GM23338 (cell line): ENCODE data around the gene IGSF21. TPM values are rescaled to one million over a fixed set of nuclear protein-coding genes. Genes with fewer than 3 reads are reported as not detected.
A peak's percentile ranks its signal among the peaks of the same experiment; 100 is the strongest.

Experiments used
- ATAC-seq: fragments of 200-7000 bp; cut with Tn5 transposase; 3 replicates; pipeline ENCODE4 v1.9.1; 2020
- DNase-seq: peaks from one replicate; pipeline ENCODE4 v3.0.0-alpha.2; 2015; ENCODE audit warnings: low spot score
- H2AFZ ChIP-seq: fragments of 200-600 bp; sonication (generic); 2 replicates; pipeline ENCODE4 v1.8.0; 2016; ENCODE audit warnings: antibody characterized with exemption, mild to moderate bottlenecking, moderate library complexity
- H3F3A ChIP-seq: fragments of 200-600 bp; sonication (generic); replicated peaks from 2 replicates; pipeline ENCODE4 v1.8.0; 2017; ENCODE audit warnings: antibody characterized with exemption, mixed run types, low read depth
- H3K27ac ChIP-seq: fragments of 200-600 bp; sonication (generic); 2 replicates; pipeline ENCODE4 v1.6.1; 2016; ENCODE audit warnings: low read depth
- H3K27me3 ChIP-seq: fragments of 200-600 bp; sonication (generic); 2 replicates; pipeline ENCODE4 v1.8.0; 2016; ENCODE audit warnings: mild to moderate bottlenecking, mixed run types, moderate library complexity; ENCODE audit not compliant: insufficient read depth
- H3K36me3 ChIP-seq: fragments of 200-600 bp; sonication (generic); 2 replicates; pipeline ENCODE4 v1.8.0; 2016; ENCODE audit warnings: mild to moderate bottlenecking; ENCODE audit not compliant: insufficient read depth
- H3K4me1 ChIP-seq: fragments of 200-600 bp; sonication (generic); 2 replicates; pipeline ENCODE4 v1.8.0; 2016; ENCODE audit warnings: mild to moderate bottlenecking, moderate library complexity; ENCODE audit not compliant: insufficient read depth
- H3K4me2 ChIP-seq: fragments of 200-600 bp; sonication (generic); 2 replicates; pipeline ENCODE4 v1.7.1; 2017; ENCODE audit warnings: mixed run types
- H3K4me3 ChIP-seq: fragments of 200-600 bp; sonication (generic); 2 replicates; pipeline ENCODE4 v1.6.1; 2016; ENCODE audit warnings: mixed run types
- H3K79me2 ChIP-seq: fragments of 200-600 bp; sonication (generic); replicated peaks from 2 replicates; pipeline ENCODE4 v1.8.0; 2017; ENCODE audit warnings: mild to moderate bottlenecking; ENCODE audit not compliant: insufficient read depth
- H3K9me2 ChIP-seq: fragments of 200-600 bp; sonication (generic); 2 replicates; pipeline ENCODE4 v1.8.0; 2017; ENCODE audit not compliant: insufficient read depth
- H4K20me1 ChIP-seq: fragments of 200-600 bp; sonication (generic); replicated peaks from 2 replicates; pipeline ENCODE4 v1.8.0; 2017; ENCODE audit warnings: mild to moderate bottlenecking; ENCODE audit not compliant: insufficient read depth
- H3K27ac Mint-ChIP-seq: 2 replicates; pipeline ENCODE4 v1.8.0; 2020; ENCODE audit warnings: inconsistent platforms, mild to moderate bottlenecking, moderate library complexity, mixed read lengths
- H3K27me3 Mint-ChIP-seq: 3 replicates; pipeline ENCODE4 v1.8.0; 2022; ENCODE audit warnings: low read depth, mild to moderate bottlenecking, moderate library complexity, mixed read lengths, inconsistent platforms; ENCODE audit not compliant: insufficient read depth, poor library complexity
- H3K36me3 Mint-ChIP-seq: 3 replicates; pipeline ENCODE4 v1.8.0; 2021; ENCODE audit warnings: low read depth, mild to moderate bottlenecking, inconsistent platforms, moderate library complexity, mixed read lengths
- H3K4me1 Mint-ChIP-seq: 3 replicates; pipeline ENCODE4 v1.8.0; 2020; ENCODE audit warnings: mild to moderate bottlenecking, inconsistent platforms, mixed read lengths
- H3K4me3 Mint-ChIP-seq: 3 replicates; pipeline ENCODE4 v1.8.0; 2021; ENCODE audit warnings: moderate library complexity, mild to moderate bottlenecking, inconsistent platforms, mixed read lengths
- H3K9me3 Mint-ChIP-seq: 3 replicates; pipeline ENCODE4 v1.8.0; 2020; ENCODE audit warnings: moderate library complexity, mild to moderate bottlenecking, inconsistent platforms, mixed read lengths
- CREB1 ChIP-seq: fragments of 250-450 bp; sonication (Bioruptor Pico); IDR thresholded peaks from 2 replicates; pipeline ENCODE4 v1.5.0; 2020; ENCODE audit warnings: low read depth, mild to moderate bottlenecking, moderate library complexity
- CTCF ChIP-seq, 2 experiments: fragments of 200-600 bp in 1 of 2; sonication (generic) in 1 of 2; conservative IDR thresholded peaks; 2 replicates each; pipeline versions ENCODE4 v1.5.1 to v1.6.1; 2016 to 2017; ENCODE audit warnings: antibody characterized with exemption in 2 of 2, low read depth in 2 of 2, mild to moderate bottlenecking in 2 of 2, moderate library complexity in 1 of 2
- EZH2 ChIP-seq: fragments of 200-600 bp; sonication (generic); IDR thresholded peaks from one replicate; pipeline ENCODE4 v1.8.0; 2017; ENCODE audit warnings: antibody characterized with exemption, mild to moderate bottlenecking, low read depth; ENCODE audit not compliant: unreplicated experiment
- NANOG ChIP-seq: IDR thresholded peaks from 2 replicates; pipeline ENCODE4 v1.6.1; 2016; ENCODE audit warnings: antibody characterized with exemption, borderline replicate concordance
- polyA plus RNA-seq: library from polyadenylated mRNA; unstranded; fragments of >200 nt; fragmentation: Nextera tagmentation; extraction: Ambion mirVana; gene quantifications from 2 replicates; pipeline ENCODE4 v1.2.1, GENCODE V29; 2016
- total RNA-seq: library from RNA; depleted of rRNA; stranded (reverse); fragments of >200 nt; shearing (Covaris generic); gene quantifications from 2 replicates; pipeline ENCODE4 v1.2.3, GENCODE V29; 2014
- TF ChIP-seq, protein P1 (sequence below): IDR thresholded peaks from one replicate; pipeline ENCODE4 v1.6.1; 2018; ENCODE audit warnings: antibody characterized with exemption; ENCODE audit not compliant: unreplicated experiment
- TF ChIP-seq, protein P2 (sequence below): IDR thresholded peaks from 2 replicates; pipeline ENCODE4 v1.6.1; 2016; ENCODE audit warnings: antibody characterized with exemption

The IGSF21 gene
- total and polyA plus RNA-seq, 2 experiments from 2014 or later: 15.6 to 15.7 TPM

DNA sequence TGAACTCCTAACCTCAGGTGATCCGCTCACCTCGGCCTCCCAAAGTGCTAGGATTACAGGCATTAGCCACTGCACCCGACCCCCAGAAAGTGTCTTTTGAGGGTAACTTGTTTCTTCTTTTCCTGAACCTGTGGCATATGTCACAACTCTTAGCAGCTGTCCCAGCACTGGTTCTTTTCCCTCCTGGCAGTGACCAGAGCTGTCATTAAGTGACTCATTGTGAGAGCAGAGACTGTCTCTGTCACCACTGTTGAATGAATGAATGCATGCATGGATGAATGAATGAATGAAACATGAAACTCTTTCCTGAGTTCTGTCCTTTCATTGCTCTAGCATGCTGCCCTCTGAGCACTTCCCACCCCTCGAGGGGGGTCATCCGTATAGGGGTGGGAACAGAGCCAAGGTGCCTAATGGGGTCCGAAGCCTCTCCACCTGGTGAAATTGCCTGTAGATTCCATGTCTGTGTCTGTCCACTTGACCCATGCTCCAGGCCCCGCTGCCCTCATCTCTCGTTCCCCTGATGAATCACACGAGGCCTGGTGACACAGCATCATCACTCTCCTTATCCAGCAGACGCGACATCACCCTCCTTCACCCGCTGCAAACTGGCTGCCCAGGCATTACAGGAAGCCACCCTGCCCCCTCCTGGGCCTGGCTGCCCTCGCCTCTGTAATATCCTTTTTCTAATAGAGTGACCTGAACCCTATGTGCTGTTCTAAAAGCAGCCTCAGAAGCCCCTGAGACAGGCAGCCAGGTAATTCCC, 75.0 kb downstream of the IGSF21 start:
- Histone ChIP-seq H3F3A (no peaks in the 10 kb centered on the region), H3K4me3 (no peak overlapping the region), H3K27me3 (no peaks in the 10 kb centered on the region), H3K4me2 (no peak overlapping the region), H3K27ac (no peak overlapping the region), H3K36me3 (no peaks in the 10 kb centered on the region), H2AFZ (no peak overlapping the region), H3K79me2 (no peaks in the 10 kb centered on the region; the same call in 1 of the 2 replicates), H3K4me1 (peaks cover 8% of the 10 kb centered on the region), H4K20me1 (peaks cover 4% of the 10 kb centered on the region; the same call in 1 of the 2 replicates), H3K9me2 (no peaks in the 10 kb centered on the region)
- Mint-ChIP-seq H3K27me3 (peaks cover 2% of the 10 kb centered on the region), H3K4me3 (no peak overlapping the region), H3K9me3 (no peaks in the 10 kb centered on the region), H3K36me3 (no peaks in the 10 kb centered on the region), H3K4me1 (peaks cover 25% of the 10 kb centered on the region), H3K27ac (no peak overlapping the region)
- TF ChIP-seq EZH2 (no peak), NANOG (no peak), CTCF (conservative IDR thresholded peaks at IDR 0.05; ENCODE audit: low read depth in 2 of 2) (peak in 1 of 2 experiments; percentile 27; a peak in 1 of 4 replicates)
- TF ChIP-seq, protein P1, sequence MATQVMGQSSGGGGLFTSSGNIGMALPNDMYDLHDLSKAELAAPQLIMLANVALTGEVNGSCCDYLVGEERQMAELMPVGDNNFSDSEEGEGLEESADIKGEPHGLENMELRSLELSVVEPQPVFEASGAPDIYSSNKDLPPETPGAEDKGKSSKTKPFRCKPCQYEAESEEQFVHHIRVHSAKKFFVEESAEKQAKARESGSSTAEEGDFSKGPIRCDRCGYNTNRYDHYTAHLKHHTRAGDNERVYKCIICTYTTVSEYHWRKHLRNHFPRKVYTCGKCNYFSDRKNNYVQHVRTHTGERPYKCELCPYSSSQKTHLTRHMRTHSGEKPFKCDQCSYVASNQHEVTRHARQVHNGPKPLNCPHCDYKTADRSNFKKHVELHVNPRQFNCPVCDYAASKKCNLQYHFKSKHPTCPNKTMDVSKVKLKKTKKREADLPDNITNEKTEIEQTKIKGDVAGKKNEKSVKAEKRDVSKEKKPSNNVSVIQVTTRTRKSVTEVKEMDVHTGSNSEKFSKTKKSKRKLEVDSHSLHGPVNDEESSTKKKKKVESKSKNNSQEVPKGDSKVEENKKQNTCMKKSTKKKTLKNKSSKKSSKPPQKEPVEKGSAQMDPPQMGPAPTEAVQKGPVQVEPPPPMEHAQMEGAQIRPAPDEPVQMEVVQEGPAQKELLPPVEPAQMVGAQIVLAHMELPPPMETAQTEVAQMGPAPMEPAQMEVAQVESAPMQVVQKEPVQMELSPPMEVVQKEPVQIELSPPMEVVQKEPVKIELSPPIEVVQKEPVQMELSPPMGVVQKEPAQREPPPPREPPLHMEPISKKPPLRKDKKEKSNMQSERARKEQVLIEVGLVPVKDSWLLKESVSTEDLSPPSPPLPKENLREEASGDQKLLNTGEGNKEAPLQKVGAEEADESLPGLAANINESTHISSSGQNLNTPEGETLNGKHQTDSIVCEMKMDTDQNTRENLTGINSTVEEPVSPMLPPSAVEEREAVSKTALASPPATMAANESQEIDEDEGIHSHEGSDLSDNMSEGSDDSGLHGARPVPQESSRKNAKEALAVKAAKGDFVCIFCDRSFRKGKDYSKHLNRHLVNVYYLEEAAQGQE: no peak
- TF ChIP-seq, protein P2, sequence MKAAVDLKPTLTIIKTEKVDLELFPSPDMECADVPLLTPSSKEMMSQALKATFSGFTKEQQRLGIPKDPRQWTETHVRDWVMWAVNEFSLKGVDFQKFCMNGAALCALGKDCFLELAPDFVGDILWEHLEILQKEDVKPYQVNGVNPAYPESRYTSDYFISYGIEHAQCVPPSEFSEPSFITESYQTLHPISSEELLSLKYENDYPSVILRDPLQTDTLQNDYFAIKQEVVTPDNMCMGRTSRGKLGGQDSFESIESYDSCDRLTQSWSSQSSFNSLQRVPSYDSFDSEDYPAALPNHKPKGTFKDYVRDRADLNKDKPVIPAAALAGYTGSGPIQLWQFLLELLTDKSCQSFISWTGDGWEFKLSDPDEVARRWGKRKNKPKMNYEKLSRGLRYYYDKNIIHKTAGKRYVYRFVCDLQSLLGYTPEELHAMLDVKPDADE: no peak
- DNase-seq (no peak), ATAC-seq (0 out of 3 replicates have a peak, but pooled peaks have one; percentile 41)

- Histone ChIP-seq H3K4me2 (no peak overlapping the region), H3K79me2 (no peaks in the 10 kb centered on the region; the same call in 1 of the 2 replicates), H3F3A (no peaks in the 10 kb centered on the region), H3K9me2 (no peaks in the 10 kb centered on the region), H3K27ac (no peak overlapping the region), H2AFZ (no peak overlapping the region), H3K36me3 (no peaks in the 10 kb centered on the region), H4K20me1 (peaks cover 4% of the 10 kb centered on the region; the same call in 1 of the 2 replicates), H3K27me3 (no peaks in the 10 kb centered on the region), H3K4me3 (no peak overlapping the region), H3K4me1 (no peaks in the 10 kb centered on the region)
- Mint-ChIP-seq H3K27ac (no peak overlapping the region), H3K4me3 (no peak overlapping the region), H3K9me3 (no peaks in the 10 kb centered on the region), H3K4me1 (peaks cover 16% of the 10 kb centered on the region), H3K36me3 (no peaks in the 10 kb centered on the region), H3K27me3 (no peaks in the 10 kb centered on the region)
- ATAC-seq: no peak
- no peak for TF ChIP-seq CREB1 (CRISPR knock-in tag)
- peak in 1 of 2 experiments; percentile 28; a peak in 2 of 4 replicates for TF ChIP-seq CTCF (conservative IDR thresholded peaks at IDR 0.05; ENCODE audit: low read depth in 2 of 2)
- no peak for DNase-seq
Measured at GRCh38 chr1:18183533-18183932, 75.9 kb downstream of the IGSF21 start.
